Stimulated activated CD4-positive, alpha-beta T cell treated with anti-CD3 and anti-CD28 coated beads, Interleukin-12 subunit alpha, Interleukin-12 subunit beta, amount 100 ng/mL, for 4 hours (primary cell): ENCODE measurements around the gene PRMT1.

Experiments used
- DNase-seq: peaks from one replicate; pipeline ENCODE4 v3.0.0-alpha.2; 2020

PRMT1 gene

GRCh38 chr19:49730166-49730565, 53.1 kb downstream of the PRMT1 start:
- no peak for DNase-seq
